ENCODE data around the gene SLC17A2.

DNA sequence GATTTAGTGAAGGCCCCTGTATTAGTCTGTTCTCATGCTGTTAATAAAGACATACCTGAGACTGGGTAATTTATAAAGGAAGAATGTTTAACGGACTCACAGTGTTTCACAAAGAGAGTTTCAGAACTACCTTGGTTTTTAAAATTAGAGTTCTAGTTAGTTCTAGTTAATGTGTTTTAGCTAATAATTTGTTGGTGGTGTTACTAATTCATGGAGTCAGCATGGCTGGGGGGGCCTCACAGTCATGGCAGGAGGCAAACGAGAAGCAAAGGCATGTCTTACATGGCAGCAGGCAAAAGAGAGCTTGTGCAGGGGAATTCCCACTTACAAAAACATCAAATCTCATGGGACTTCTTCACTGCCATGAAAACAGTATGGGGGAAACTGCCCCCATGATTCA lies 44.4 kb downstream of the SLC17A2 start:
- TF ChIP-seq, protein P1, sequence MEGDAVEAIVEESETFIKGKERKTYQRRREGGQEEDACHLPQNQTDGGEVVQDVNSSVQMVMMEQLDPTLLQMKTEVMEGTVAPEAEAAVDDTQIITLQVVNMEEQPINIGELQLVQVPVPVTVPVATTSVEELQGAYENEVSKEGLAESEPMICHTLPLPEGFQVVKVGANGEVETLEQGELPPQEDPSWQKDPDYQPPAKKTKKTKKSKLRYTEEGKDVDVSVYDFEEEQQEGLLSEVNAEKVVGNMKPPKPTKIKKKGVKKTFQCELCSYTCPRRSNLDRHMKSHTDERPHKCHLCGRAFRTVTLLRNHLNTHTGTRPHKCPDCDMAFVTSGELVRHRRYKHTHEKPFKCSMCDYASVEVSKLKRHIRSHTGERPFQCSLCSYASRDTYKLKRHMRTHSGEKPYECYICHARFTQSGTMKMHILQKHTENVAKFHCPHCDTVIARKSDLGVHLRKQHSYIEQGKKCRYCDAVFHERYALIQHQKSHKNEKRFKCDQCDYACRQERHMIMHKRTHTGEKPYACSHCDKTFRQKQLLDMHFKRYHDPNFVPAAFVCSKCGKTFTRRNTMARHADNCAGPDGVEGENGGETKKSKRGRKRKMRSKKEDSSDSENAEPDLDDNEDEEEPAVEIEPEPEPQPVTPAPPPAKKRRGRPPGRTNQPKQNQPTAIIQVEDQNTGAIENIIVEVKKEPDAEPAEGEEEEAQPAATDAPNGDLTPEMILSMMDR (IDR thresholded peaks at IDR 0.05): no peak
- TF ChIP-seq POLR2A (IDR thresholded peaks at IDR 0.05): no peak
